ENCODE data around the gene COPZ1. TPM values are rescaled to one million over a fixed set of nuclear protein-coding genes. Genes with fewer than 3 reads are reported as not detected.

Gene COPZ1
- total RNA-seq, 1 donor from 2014 or later: 60.3 TPM

GRCh38 chr12:54360717-54361456 lies 36.0 kb downstream of the COPZ1 start:
- peaks cover 0 to 15% of the 10 kb centered on the region in 2 donors for H3K4me1 ChIP-seq
- peak in 1 of 2 donors; percentile 84 for DNase-seq (ENCODE audit: low spot score in 2 of 2)
- no peak overlapping the region for H3K4me3 ChIP-seq
- no peaks in the 10 kb centered on the region for H3K36me3 ChIP-seq
- H3K27me3 ChIP-seq: no peaks in the 10 kb centered on the region
- peak; percentile 71 to 82 (median 76) for TF ChIP-seq CTCF (IDR thresholded peaks at IDR 0.05)
- H3K27ac ChIP-seq: peak overlapping the region; percentile 78 to 80
- no peaks in the 10 kb centered on the region for H3K9me3 ChIP-seq
- intact Hi-C loops (cut with DNase I): loop anchor here (5.0 to 10.0 kb wide), 2 partner anchors 106 to 139 kb away; no protein-coding TSS in a partner anchor

- H3K4me1 ChIP-seq: peaks cover 0 to 10% of the 10 kb centered on the region in 2 donors
- TF ChIP-seq CTCF (IDR thresholded peaks at IDR 0.05): no peak
- intact Hi-C loops (cut with DNase I): loop anchor here (5.0 to 10.0 kb wide), 2 partner anchors 108 to 141 kb away; no protein-coding TSS in a partner anchor
- H3K4me3 ChIP-seq: no peak overlapping the region
- no peaks in the 10 kb centered on the region for H3K27me3 ChIP-seq
- H3K36me3 ChIP-seq: no peaks in the 10 kb centered on the region
- H3K27ac ChIP-seq: no peak overlapping the region
- H3K9me3 ChIP-seq: no peaks in the 10 kb centered on the region
- DNase-seq (ENCODE audit: low spot score in 2 of 2): no peak
Observed at GRCh38 chr12:54363047-54363446, 38.1 kb downstream of the COPZ1 start.

- Histone ChIP-seq H3K36me3 (no peaks in the 10 kb centered on the region), H3K27ac (no peak overlapping the region), H3K4me3 (no peak overlapping the region), H3K4me1 (peaks cover 0 to 11% of the 10 kb centered on the region in 2 donors), H3K27me3 (no peaks in the 10 kb centered on the region), H3K9me3 (no peaks in the 10 kb centered on the region)
- intact Hi-C loops (cut with DNase I): loop anchor here (5.0 to 10.0 kb wide), 2 partner anchors 109 to 141 kb away; no protein-coding TSS in a partner anchor
- no peak for TF ChIP-seq CTCF (IDR thresholded peaks at IDR 0.05)
- DNase-seq (ENCODE audit: low spot score in 2 of 2): no peak
Observed at GRCh38 chr12:54363618-54364017, 38.7 kb downstream of the COPZ1 start.

GRCh38 chr12:54364413-54364812 lies 39.5 kb downstream of the COPZ1 start, which contains the start of gene GPR84:
TSS of gene GPR84 (minus strand) at chr12:54364486. CDS start at chr12:54363851, 635 bp downstream.
- Histone ChIP-seq H3K27ac (no peak within 1 kb of the TSS), H3K36me3 (no peaks in the 10 kb centered on the region), H3K9me3 (no peaks in the 10 kb centered on the region), H3K4me3 (no peak within 1 kb of the TSS), H3K4me1 (peaks cover 3 to 18% of the 10 kb centered on the region in 2 donors), H3K27me3 (no peaks in the 10 kb centered on the region)
- no peak for DNase-seq (ENCODE audit: low spot score in 2 of 2)
- TF ChIP-seq CTCF (IDR thresholded peaks at IDR 0.05): no peak
- intact Hi-C loops (cut with DNase I): loop anchor here (5.0 to 10.0 kb wide), 2 partner anchors 110 to 142 kb away; no protein-coding TSS in a partner anchor

- no peak for TF ChIP-seq CTCF (IDR thresholded peaks at IDR 0.05)
- Histone ChIP-seq H3K27ac (peak overlapping the region; percentile 8 to 60), H3K27me3 (no peaks in the 10 kb centered on the region), H3K4me3 (peak overlapping the region in 1 of 2 donors; percentile 65), H3K4me1 (peaks cover 4 to 22% of the 10 kb centered on the region in 2 donors), H3K36me3 (no peaks in the 10 kb centered on the region), H3K9me3 (no peaks in the 10 kb centered on the region)
- intact Hi-C loops (cut with DNase I): loop anchor here (2.0 to 10.0 kb wide), 2 partner anchors 73 to 113 kb away; no protein-coding TSS in a partner anchor
- DNase-seq (ENCODE audit: low spot score in 2 of 2): no peak
Observed at GRCh38 chr12:54368025-54368708, 43.2 kb downstream of the COPZ1 start.

Measured in ascending aorta (tissue), 2 donors.